CMK (cell line): ENCODE measurements around the gene HSPA1B.
"Not testable (repeated sequence)": the region's sequence is repeated elsewhere in the genome, so short reads cannot be mapped to it uniquely, and the experiment has no call there.

Source experiments
- DNase-seq: peaks from one replicate; pipeline ENCODE4 v3.0.0-alpha.2; 2010; ENCODE audit warnings: low read depth

Gene HSPA1B

GRCh38 chr6:31829633-31830283 lies 2.2 kb downstream of the HSPA1B start:
- DNase-seq: no peak

- no peak for DNase-seq
These were observed 3.4 kb downstream of the HSPA1B start for GRCh38 chr6:31830886-31831335.

- DNase-seq: no peak
These were observed 4.0 kb downstream of the HSPA1B start for GRCh38 chr6:31831350-31832215.

- no peak for DNase-seq
These were observed 7.1 kb downstream of the HSPA1B start for GRCh38 chr6:31834367-31835250.

- DNase-seq: no peak
These were observed 8.5 kb downstream of the HSPA1B start for GRCh38 chr6:31836047-31836473.

GRCh38 chr6:31836474-31837368 lies 9.2 kb downstream of the HSPA1B start:
- DNase-seq: no peak

GRCh38 chr6:31837369-31838113 lies 10.0 kb downstream of the HSPA1B start:
- no peak for DNase-seq

- not testable (repeated sequence) for DNase-seq
These were observed 10.6 kb downstream of the HSPA1B start for GRCh38 chr6:31838114-31838553.

- no peak for DNase-seq
These were observed 11.4 kb downstream of the HSPA1B start for GRCh38 chr6:31838968-31839367.

- not testable (repeated sequence) for DNase-seq
These were observed 12.2 kb downstream of the HSPA1B start for GRCh38 chr6:31839779-31840126.

- no peak for DNase-seq
These were observed 14.5 kb downstream of the HSPA1B start for GRCh38 chr6:31842053-31842452.

- DNase-seq: no peak
These were observed 17.0 kb downstream of the HSPA1B start for GRCh38 chr6:31844507-31844906.

- DNase-seq: no peak
These were observed 19.9 kb downstream of the HSPA1B start for GRCh38 chr6:31847276-31847978.

GRCh38 chr6:31850765-31851484 lies 23.4 kb downstream of the HSPA1B start:
- no peak for DNase-seq

GRCh38 chr6:31851485-31851832 lies 23.9 kb downstream of the HSPA1B start:
- no peak for DNase-seq

GRCh38 chr6:31851980-31852718 lies 24.6 kb downstream of the HSPA1B start:
- not testable (repeated sequence) for DNase-seq

- not testable (repeated sequence) for DNase-seq
These were observed 30.2 kb downstream of the HSPA1B start for GRCh38 chr6:31857774-31858173.

- DNase-seq: no peak
These were observed 31.2 kb downstream of the HSPA1B start for GRCh38 chr6:31858707-31859106.

- no peak for DNase-seq
These were observed 32.4 kb downstream of the HSPA1B start for GRCh38 chr6:31859923-31860322.
